GM13976 (cell line): ENCODE data around the gene SLC6A19.

Experiments used
- DNase-seq: peaks from one replicate; pipeline ENCODE4 v3.0.0; 2012; ENCODE audit warnings: low spot score
- CTCF ChIP-seq: IDR thresholded peaks from 2 replicates; pipeline ENCODE4 v1.5.1; 2012; ENCODE audit warnings: borderline replicate concordance, mild to moderate bottlenecking; ENCODE audit not compliant: insufficient read depth; ENCODE audit errors: extremely low read depth, missing control alignments, control extremely low read depth
- in situ Hi-C: fragments of 300-500 bp; cut with MboI; formaldehyde crosslinking; loops from one replicate; pipeline ENCODE4 v1.12.0; 2022; ENCODE audit warnings: low sequenced_read_pairs, mixed read lengths, inconsistent platforms; ENCODE audit not compliant: unreplicated experiment

SLC6A19 gene

GRCh38 chr5:1220831-1221230, 19.4 kb downstream of the SLC6A19 start:
- in situ Hi-C loops = no loop called here
- no peak for DNase-seq

GRCh38 chr5:1221721-1222120, 20.3 kb downstream of the SLC6A19 start:
- in situ Hi-C loops = no loop called here
- TF ChIP-seq CTCF = no peak
- DNase-seq = no peak

More at GRCh38 chr5:1220831-1221230, 19.4 kb downstream of the SLC6A19 start:
- TF ChIP-seq CTCF = no peak

GRCh38 chr5:1222147-1222546, 20.8 kb downstream of the SLC6A19 start:
- TF ChIP-seq CTCF = no peak
- DNase-seq = no peak
- in situ Hi-C loops = no loop called here

- no peak for DNase-seq
- no peak for TF ChIP-seq CTCF
- in situ Hi-C loops = no loop called here
Measured at GRCh38 chr5:1222621-1223277, 21.4 kb downstream of the SLC6A19 start.

GRCh38 chr5:1223278-1223670, 21.9 kb downstream of the SLC6A19 start:
- in situ Hi-C loops = no loop called here
- TF ChIP-seq CTCF = no peak
- no peak for DNase-seq

- DNase-seq = no peak
- TF ChIP-seq CTCF = no peak
- in situ Hi-C loops = no loop called here
Measured at GRCh38 chr5:1224631-1225030, 23.2 kb downstream of the SLC6A19 start.
